Upper lobe of left lung (tissue), 6 donors: ENCODE measurements around the gene TRAPPC3. TPM values are rescaled to one million over a fixed set of nuclear protein-coding genes. Genes with fewer than 3 reads are reported as not detected.
A peak's percentile ranks its signal among the peaks of the same experiment; 100 is the strongest.

Source experiments
- ATAC-seq, 2 donors: fragments of 200-7000 bp; cut with Tn5 transposase; one replicate each; pipeline ENCODE4 v1.9.1; 2022; ENCODE audit warnings: mild to moderate bottlenecking in 2 of 2, moderate library complexity in 2 of 2; ENCODE audit not compliant: low FRiP score in 2 of 2
- DNase-seq, 2 donors: peaks; one replicate each; pipeline ENCODE4 v3.0.0-alpha.2; 2019 to 2020
- H3K27ac ChIP-seq, 4 donors: fragments of 200-600 bp; sonication (generic); one replicate each; pipeline ENCODE4 v1.5.1; 2016 to 2019
- H3K27me3 ChIP-seq, 4 donors: fragments of 200-600 bp; sonication (generic); one replicate each; pipeline ENCODE4 v1.5.1; 2017 to 2019
- H3K36me3 ChIP-seq, 4 donors: fragments of 200-600 bp; sonication (generic); one replicate each; pipeline ENCODE4 v1.5.1; 2016 to 2019
- H3K4me1 ChIP-seq, 4 donors: fragments of 200-600 bp; sonication (generic); one replicate each; pipeline ENCODE4 v1.5.1; 2018 to 2019
- H3K4me3 ChIP-seq, 4 donors: fragments of 200-600 bp; sonication (generic); one replicate each; pipeline ENCODE4 v1.5.1; 2017 to 2019; ENCODE audit warnings: mild to moderate bottlenecking in 2 of 4, moderate library complexity in 1 of 4
- H3K9me3 ChIP-seq, 4 donors: fragments of 200-600 bp; sonication (generic); one replicate each; pipeline ENCODE4 v1.5.1; 2018 to 2019
- CTCF ChIP-seq, 6 experiments: fragments of 450-650 bp in 4 of 6; fragments of 200-600 bp in 2 of 6; sonication (generic) in 2 of 6; IDR thresholded peaks; one replicate each; pipeline ENCODE4 v1.5.1; 2016 to 2019; ENCODE audit warnings: antibody characterized with exemption in 6 of 6
- EP300 ChIP-seq, 4 donors: sonication (generic); formaldehyde crosslinking; IDR thresholded peaks; one replicate each; pipeline ENCODE4 v1.5.1; 2017; ENCODE audit warnings: antibody characterized with exemption in 4 of 4, control low read depth in 2 of 4
- POLR2A ChIP-seq, 4 donors: fragments of 450-650 bp; IDR thresholded peaks; one replicate each; pipeline ENCODE4 v1.5.1; 2016 to 2017; ENCODE audit warnings: antibody characterized with exemption in 4 of 4, mild to moderate bottlenecking in 2 of 4
- POLR2AphosphoS5 ChIP-seq, 2 donors: sonication (generic); formaldehyde crosslinking; IDR thresholded peaks; one replicate each; pipeline ENCODE4 v1.5.1; 2017; ENCODE audit warnings: antibody characterized with exemption in 2 of 2
- WGBS, 2 donors: methylation state at CpG; one replicate each; pipeline ENCODE4 v1.1.5; 2017 to 2018; 5-methylcytosine and 5-hydroxymethylcytosine counted together
- total RNA-seq, 6 donors: library from RNA; depleted of rRNA in 4 of 6; stranded (reverse); fragments of >200 nt in 4 of 6; gene quantifications; one replicate each; pipeline versions ENCODE4 v1.1.0 to v1.2.1, GENCODE V29; 2016 to 2021
- donor health status: DM: no; HTN: no; CAD: no; lungs with moderate emphysema.
- donor health status: DM: no; HTN: yes; CAD: no; lungs with severe emphysema.

The TRAPPC3 gene
- total RNA-seq, 6 donors from 2014 or later, result 65.8 to 120 (median 75.5) TPM

GRCh38 chr1:36112823-36113222 lies 36.5 kb downstream of the TRAPPC3 start:
- Histone ChIP-seq H3K27me3 (no peaks in the 10 kb centered on the region), H3K27ac (no peak overlapping the region), H3K36me3 (no peaks in the 10 kb centered on the region), H3K4me3 (no peak overlapping the region), H3K4me1 (peaks cover 3 to 14% (median 6%) of the 10 kb centered on the region in 4 donors), H3K9me3 (no peaks in the 10 kb centered on the region)
- no peak for ATAC-seq
- DNase-seq, result no peak
- WGBS, 2 donors, result 87 to 89% methylated on average over 8 to 9 of the region's 9 CpGs
- TF ChIP-seq POLR2AphosphoS5 (IDR thresholded peaks at IDR 0.05) (no peak), EP300 (IDR thresholded peaks at IDR 0.05) (no peak), CTCF (IDR thresholded peaks at IDR 0.05) (no peak), POLR2A (IDR thresholded peaks at IDR 0.05) (no peak)

- Histone ChIP-seq H3K9me3 (no peaks in the 10 kb centered on the region), H3K4me1 (peaks cover 2 to 13% (median 5%) of the 10 kb centered on the region in 4 donors), H3K36me3 (no peaks in the 10 kb centered on the region), H3K4me3 (no peak overlapping the region), H3K27me3 (no peaks in the 10 kb centered on the region), H3K27ac (no peak overlapping the region)
- ATAC-seq (no peak), DNase-seq (no peak)
- TF ChIP-seq CTCF (IDR thresholded peaks at IDR 0.05) (no peak), EP300 (IDR thresholded peaks at IDR 0.05) (no peak), POLR2AphosphoS5 (IDR thresholded peaks at IDR 0.05) (no peak), POLR2A (IDR thresholded peaks at IDR 0.05) (no peak)
- WGBS, 2 donors, result 65 to 67% methylated on average over 4 of the region's 4 CpGs
Observed at GRCh38 chr1:36111151-36111550, 38.1 kb downstream of the TRAPPC3 start.

GRCh38 chr1:36109041-36109679 lies 40.1 kb downstream of the TRAPPC3 start:
- Histone ChIP-seq H3K27me3 (no peaks in the 10 kb centered on the region), H3K4me1 (no peaks in the 10 kb centered on the region), H3K27ac (no peak overlapping the region), H3K9me3 (no peaks in the 10 kb centered on the region), H3K4me3 (no peak overlapping the region), H3K36me3 (no peaks in the 10 kb centered on the region)
- TF ChIP-seq EP300 (IDR thresholded peaks at IDR 0.05) (no peak), POLR2AphosphoS5 (IDR thresholded peaks at IDR 0.05) (no peak), POLR2A (IDR thresholded peaks at IDR 0.05) (no peak), CTCF (IDR thresholded peaks at IDR 0.05) (no peak)
- DNase-seq, result no peak
- peak in 1 of 2 donors; percentile 41 for ATAC-seq
- 59 to 75% methylated on average over 9 to 11 of the region's 11 CpGs for WGBS, 2 donors

- no peak for TF ChIP-seq POLR2A (IDR thresholded peaks at IDR 0.05)
- no peak for TF ChIP-seq EP300 (IDR thresholded peaks at IDR 0.05)
- no peak for TF ChIP-seq CTCF (IDR thresholded peaks at IDR 0.05)
- TF ChIP-seq POLR2AphosphoS5 (IDR thresholded peaks at IDR 0.05), result no peak
- no peak overlapping the region for H3K27ac ChIP-seq
- no peak overlapping the region for H3K4me3 ChIP-seq
- no peaks in the 10 kb centered on the region for H3K4me1 ChIP-seq
- ATAC-seq (no peak), DNase-seq (no peak)
- no peaks in the 10 kb centered on the region for H3K9me3 ChIP-seq
- H3K36me3 ChIP-seq, result no peaks in the 10 kb centered on the region
- 79 to 90% methylated on average over 14 of the region's 14 CpGs for whole genome bisulfite sequencing, 2 donors
- H3K27me3 ChIP-seq, result no peaks in the 10 kb centered on the region
Observed at GRCh38 chr1:36108314-36108713, 41.0 kb downstream of the TRAPPC3 start.

- Histone ChIP-seq H3K4me1 (no peaks in the 10 kb centered on the region), H3K27ac (no peak overlapping the region), H3K36me3 (no peaks in the 10 kb centered on the region), H3K27me3 (no peaks in the 10 kb centered on the region), H3K4me3 (no peak overlapping the region), H3K9me3 (no peaks in the 10 kb centered on the region)
- TF ChIP-seq EP300 (IDR thresholded peaks at IDR 0.05) (no peak), POLR2A (IDR thresholded peaks at IDR 0.05) (no peak), CTCF (IDR thresholded peaks at IDR 0.05) (no peak), POLR2AphosphoS5 (IDR thresholded peaks at IDR 0.05) (no peak)
- peak in 1 of 2 donors; percentile 65 for DNase-seq
- WGBS, 2 donors, result 75 to 83% methylated on average over 9 of the region's 9 CpGs
- peak; percentile 30 to 68 for ATAC-seq
Observed at GRCh38 chr1:36107394-36107793, 41.9 kb downstream of the TRAPPC3 start.
